NCI-H1417 treated with DMSO at 0.1 percent for 48 hours (cell line): ENCODE results near the gene PDE6H.

Experiments
- DNase-seq: peaks from one replicate; lab custom pipeline; 2025; lab: John Stamatoyannopoulos, UW

Gene PDE6H

GRCh38 chr12:14951851-14952250 lies 21.0 kb upstream of the PDE6H start:
- no peak for DNase-seq

GRCh38 chr12:14952299-14952921 lies 20.4 kb upstream of the PDE6H start:
- no peak for DNase-seq

DNA sequence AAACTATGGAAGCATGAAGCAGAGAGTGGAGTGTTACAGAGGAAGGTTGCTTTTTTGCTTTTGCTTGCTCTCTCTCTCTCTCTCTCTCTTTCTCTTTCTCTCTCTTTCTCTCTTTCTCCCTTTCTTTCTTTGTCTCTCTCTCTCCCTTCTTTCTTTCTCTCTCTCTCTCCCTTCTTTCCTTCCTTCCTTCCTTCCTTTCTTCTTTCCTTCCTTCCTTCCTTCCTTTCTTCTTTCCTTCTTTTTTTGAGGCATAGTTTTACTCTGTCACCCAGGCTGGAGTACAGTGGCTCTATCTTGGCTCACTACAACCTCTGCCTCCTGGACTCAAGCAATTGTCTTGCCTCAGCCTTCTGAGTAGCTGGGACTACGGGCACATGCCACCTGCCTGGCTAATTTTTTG lies 19.1 kb upstream of the PDE6H start:
- DNase-seq, result no peak

- no peak for DNase-seq
These were observed 18.6 kb upstream of the PDE6H start for GRCh38 chr12:14954269-14954668.

GRCh38 chr12:14956024-14956891 lies 16.6 kb upstream of the PDE6H start:
- no peak for DNase-seq

GRCh38 chr12:14956905-14957304 lies 15.9 kb upstream of the PDE6H start:
- no peak for DNase-seq

DNA sequence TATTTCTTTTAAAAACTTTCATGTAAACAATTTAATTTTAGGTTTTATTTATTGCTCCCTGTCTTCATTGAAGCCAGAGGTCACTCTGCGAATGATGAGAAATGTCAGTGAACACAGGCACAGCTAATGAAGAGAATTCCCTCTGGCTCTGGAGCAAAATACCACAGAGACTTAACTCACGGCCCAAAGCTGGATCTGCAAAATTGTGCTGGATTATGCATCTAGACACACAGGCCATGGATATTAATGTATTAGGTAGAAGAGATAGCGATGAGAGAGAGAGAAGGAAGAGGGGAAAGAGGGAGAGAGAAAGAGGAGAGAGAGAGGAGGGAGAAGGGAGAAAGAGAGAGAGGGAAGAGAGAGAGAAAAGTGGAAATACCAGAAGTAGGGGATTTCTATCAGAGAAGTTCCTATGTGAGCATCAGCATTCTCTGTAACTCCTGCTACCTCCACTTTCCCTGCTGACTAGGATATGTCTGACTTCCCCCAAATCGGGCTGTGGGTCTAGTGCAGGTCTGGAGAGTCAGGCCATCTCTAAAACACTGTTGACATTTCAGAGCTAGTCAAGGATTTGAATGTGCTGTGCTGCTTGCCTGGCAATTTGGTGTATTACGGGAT lies 15.2 kb upstream of the PDE6H start:
- DNase-seq, result no peak

DNA sequence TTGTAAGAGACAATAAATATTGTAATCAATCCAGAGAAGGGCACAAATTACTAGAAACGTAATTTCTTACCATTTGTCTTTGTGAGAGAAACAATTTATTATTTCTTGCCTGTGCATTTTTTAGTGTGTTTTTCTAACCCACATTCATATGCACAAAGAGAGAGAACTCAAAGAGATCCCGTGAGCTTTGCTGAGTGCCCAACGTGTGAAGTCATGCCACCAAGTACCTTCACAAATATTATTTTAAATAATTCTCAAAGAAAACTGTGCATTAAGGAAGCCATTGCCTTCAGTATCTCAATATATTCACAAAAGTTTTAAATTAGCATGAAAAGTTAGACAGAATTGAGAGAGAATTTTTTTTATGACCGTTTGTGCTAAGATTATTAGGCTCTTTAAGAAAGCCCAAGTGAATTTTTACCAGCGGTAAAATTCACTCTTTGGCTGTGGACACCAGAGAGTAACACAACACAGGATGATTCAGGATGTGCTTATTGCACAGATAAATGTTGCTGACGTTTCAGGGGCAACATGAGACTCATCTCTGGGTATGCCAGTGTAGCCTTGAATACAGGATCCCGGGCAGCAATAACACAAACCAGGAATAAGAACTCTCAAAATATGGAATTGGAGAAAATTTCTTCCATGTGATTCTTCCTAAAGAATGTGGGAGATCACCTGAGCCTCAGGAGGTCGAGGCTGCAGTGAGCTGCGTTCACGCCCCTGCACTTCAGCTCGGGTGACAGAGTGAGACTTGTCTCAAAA lies 14.3 kb upstream of the PDE6H start:
- no peak for DNase-seq

- DNase-seq, result no peak
These were observed 13.8 kb upstream of the PDE6H start for GRCh38 chr12:14959126-14959440.

GRCh38 chr12:14959463-14959862 lies 13.4 kb upstream of the PDE6H start:
- DNase-seq, result no peak

DNA sequence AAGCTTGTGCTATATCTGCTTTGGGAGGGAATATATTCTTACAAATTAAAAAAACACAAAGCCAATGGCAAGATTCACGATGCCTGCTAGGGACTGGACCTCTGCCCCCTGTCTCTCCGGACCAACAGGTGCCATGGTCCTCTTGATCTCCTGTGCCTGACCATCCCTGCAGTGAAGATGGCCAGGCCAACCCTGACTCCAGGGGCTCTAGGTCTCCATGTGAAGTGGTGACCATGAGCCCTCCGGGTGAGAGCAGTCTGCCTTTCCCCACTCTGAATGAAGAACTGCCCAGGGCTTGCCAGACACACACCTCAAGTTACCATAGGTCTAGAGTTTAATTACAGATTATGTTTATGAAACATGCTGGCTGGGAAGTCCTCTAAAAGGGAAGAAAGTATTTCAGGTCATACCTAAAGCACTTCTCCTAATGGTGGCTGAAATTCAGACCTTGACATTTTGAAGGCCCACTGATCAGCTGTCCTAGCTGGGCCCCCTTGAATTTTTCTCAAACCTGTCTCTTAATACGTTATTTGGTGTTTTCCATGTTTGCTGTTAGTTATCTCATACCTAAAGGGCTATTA lies 12.8 kb upstream of the PDE6H start:
- DNase-seq, result no peak

GRCh38 chr12:14960548-14961465 lies 12.0 kb upstream of the PDE6H start:
- DNase-seq, result no peak

- DNase-seq, result no peak
These were observed 11.2 kb upstream of the PDE6H start, which contains the start of gene ARHGDIB for GRCh38 chr12:14961466-14962152. Gene ARHGDIB, minus strand, starts transcription at chr12:14961601. Its CDS starts 10,889 bp downstream, at chr12:14950712.

- no peak for DNase-seq
These were observed 10.7 kb upstream of the PDE6H start for GRCh38 chr12:14962153-14962539.

- DNase-seq, result no peak
These were observed 10.0 kb upstream of the PDE6H start for GRCh38 chr12:14962797-14963196.

DNA sequence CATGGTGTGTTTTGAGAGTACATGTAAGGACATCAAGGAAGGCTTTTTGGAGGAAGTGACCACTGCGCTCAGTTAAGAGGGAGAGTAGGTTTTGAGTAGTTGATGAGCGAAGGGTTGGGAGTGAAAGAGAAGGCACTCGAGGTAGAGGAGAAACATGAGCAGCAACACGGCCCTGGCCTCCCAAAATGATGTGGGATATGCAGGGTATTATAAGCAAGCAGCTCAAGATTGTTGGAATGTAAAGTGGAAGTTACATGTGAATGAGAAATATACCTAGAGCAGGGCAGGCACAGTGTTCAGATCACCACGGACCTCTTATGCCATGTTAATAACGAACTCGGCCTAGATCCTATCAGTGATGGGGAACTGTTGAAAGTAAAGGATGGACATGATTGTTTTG lies 9.3 kb upstream of the PDE6H start:
- DNase-seq, result no peak

- no peak for DNase-seq
These were observed 8.4 kb upstream of the PDE6H start for GRCh38 chr12:14964406-14964805.

GRCh38 chr12:14965221-14965620 lies 7.6 kb upstream of the PDE6H start:
- DNase-seq, result no peak

- no peak for DNase-seq
These were observed 4.4 kb upstream of the PDE6H start for GRCh38 chr12:14968478-14968877.

DNA sequence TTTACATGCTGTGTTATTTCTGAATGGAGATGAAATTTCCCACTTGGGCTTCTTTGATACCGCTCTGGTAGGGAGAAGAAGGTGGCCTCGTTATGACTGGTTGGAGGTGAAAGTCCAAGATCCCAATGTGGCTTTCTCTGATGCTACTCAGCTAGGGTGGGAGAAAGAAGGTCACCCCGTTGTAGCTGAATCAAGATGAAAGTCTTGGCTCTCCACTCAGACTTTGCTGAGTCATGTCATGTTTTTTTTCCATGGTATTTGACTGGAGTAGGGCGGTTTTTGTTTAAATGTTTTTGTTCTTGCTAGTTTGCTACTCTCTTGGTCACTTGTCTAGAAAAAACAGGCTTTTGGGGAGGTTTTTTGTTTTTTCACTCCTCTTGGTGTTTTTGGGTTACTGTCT lies 2.4 kb upstream of the PDE6H start:
- DNase-seq, result no peak
